Urinary bladder (tissue), 4 donors: ENCODE measurements around the gene SSTR3. TPM values are rescaled to one million over a fixed set of nuclear protein-coding genes. Genes with fewer than 3 reads are reported as not detected.
"Not testable (repeated sequence)": the region's sequence is repeated elsewhere in the genome, so short reads cannot be mapped to it uniquely, and the experiment has no call there.

Experiments
- DNase-seq: peaks from one replicate; pipeline ENCODE4 v3.0.0-alpha.2; 2015; ENCODE audit errors: extremely low spot score
- H3K27ac ChIP-seq: one replicate; pipeline ENCODE4 v1.5.1; 2013; ENCODE audit warnings: low read depth, mild to moderate bottlenecking, moderate library complexity
- H3K36me3 ChIP-seq: one replicate; pipeline ENCODE4 v1.6.1; 2013; ENCODE audit warnings: mild to moderate bottlenecking, moderate library complexity; ENCODE audit not compliant: insufficient read depth
- H3K4me1 ChIP-seq: one replicate; pipeline ENCODE4 v1.6.1; 2013; ENCODE audit warnings: mild to moderate bottlenecking, moderate library complexity; ENCODE audit not compliant: insufficient read depth
- H3K4me3 ChIP-seq: one replicate; pipeline ENCODE4 v1.5.1; 2013; ENCODE audit warnings: low read depth, low read length
- WGBS: extraction: QIAGEN DNeasy Blood & Tissue Kit; methylation state at CpG from one replicate; pipeline ENCODE4 v1.1.7; 2013; 5-methylcytosine and 5-hydroxymethylcytosine counted together
- polyA plus RNA-seq: library from polyadenylated mRNA; stranded (reverse); fragments of 200-250 nt; gene quantifications from one replicate; pipeline ENCODE4 v1.2.3, GENCODE V29; 2013
- total RNA-seq: library from RNA; depleted of rRNA; stranded (reverse); fragments of >200 nt; gene quantifications from one replicate; pipeline ENCODE4 v1.2.3, GENCODE V29; 2014
- donor health status: healthy with polysubstance abuse.
- donor health status: healthy.

SSTR3 gene
- total and polyA plus RNA-seq, 2 donors: not detected

- Histone ChIP-seq H3K36me3 (no peaks in the 10 kb centered on the region), H3K4me3 (no peak overlapping the region), H3K4me1 (no peaks in the 10 kb centered on the region), H3K27ac (no peak overlapping the region)
- 67% methylated on average over 20 of the region's 20 CpGs for WGBS
- no peak for DNase-seq
Measured at GRCh38 chr22:37237371-37238268, 25.3 kb upstream of the SSTR3 start.

- DNase-seq: no peak
- Histone ChIP-seq H3K4me1 (no peaks in the 10 kb centered on the region), H3K36me3 (no peaks in the 10 kb centered on the region), H3K27ac (no peak overlapping the region), H3K4me3 (no peak overlapping the region)
- WGBS: 95% methylated on average over 3 of the region's 3 CpGs
Measured at GRCh38 chr22:37235897-37236607, 23.8 kb upstream of the SSTR3 start.

GRCh38 chr22:37234736-37235711 lies 22.7 kb upstream of the SSTR3 start:
- Histone ChIP-seq H3K36me3 (no peaks in the 10 kb centered on the region), H3K4me3 (no peak overlapping the region), H3K4me1 (no peaks in the 10 kb centered on the region), H3K27ac (no peak overlapping the region)
- WGBS: 82% methylated on average over 16 of the region's 16 CpGs
- no peak for DNase-seq

- 56% methylated on average over 27 of the region's 27 CpGs for WGBS
- H3K4me1 ChIP-seq: no peaks in the 10 kb centered on the region
- no peaks in the 10 kb centered on the region for H3K36me3 ChIP-seq
- no peak overlapping the region for H3K4me3 ChIP-seq
- DNase-seq: no peak
- no peak overlapping the region for H3K27ac ChIP-seq
Measured at GRCh38 chr22:37233751-37234631, 21.7 kb upstream of the SSTR3 start.

- not testable (repeated sequence) for DNase-seq, H3K4me1 ChIP-seq
- WGBS: 87% methylated on average over 12 of the region's 12 CpGs
Measured at GRCh38 chr22:37233371-37233750, 21.1 kb upstream of the SSTR3 start.

GRCh38 chr22:37232140-37232998 lies 20.1 kb upstream of the SSTR3 start:
- no peak for DNase-seq
- WGBS: 81% methylated on average over 15 of the region's 15 CpGs

More at GRCh38 chr22:37233371-37233750, 21.1 kb upstream of the SSTR3 start:
- H3K36me3 ChIP-seq, H3K27ac ChIP-seq, H3K4me3 ChIP-seq: not testable (repeated sequence)

GRCh38 chr22:37231406-37232139 lies 19.3 kb upstream of the SSTR3 start:
- 81% methylated on average over 21 of the region's 21 CpGs for WGBS
- Histone ChIP-seq H3K27ac (no peak overlapping the region), H3K36me3 (no peaks in the 10 kb centered on the region), H3K4me3 (no peak overlapping the region), H3K4me1 (no peaks in the 10 kb centered on the region)
- no peak for DNase-seq

More at GRCh38 chr22:37232140-37232998, 20.1 kb upstream of the SSTR3 start:
- Histone ChIP-seq H3K4me1 (no peaks in the 10 kb centered on the region), H3K4me3 (no peak overlapping the region), H3K36me3 (no peaks in the 10 kb centered on the region), H3K27ac (no peak overlapping the region)

- DNase-seq: no peak
- H3K36me3 ChIP-seq: no peaks in the 10 kb centered on the region
- no peak overlapping the region for H3K4me3 ChIP-seq
- WGBS: 78% methylated on average over 14 of the region's 14 CpGs
- H3K27ac ChIP-seq: no peak overlapping the region
- no peaks in the 10 kb centered on the region for H3K4me1 ChIP-seq
Measured at GRCh38 chr22:37230673-37231405, 18.6 kb upstream of the SSTR3 start.

- 66% methylated on average over 8 of the region's 8 CpGs for WGBS
- Histone ChIP-seq H3K36me3 (no peaks in the 10 kb centered on the region), H3K4me3 (no peak overlapping the region), H3K4me1 (no peaks in the 10 kb centered on the region), H3K27ac (peak overlapping the region; percentile 15)
- no peak for DNase-seq
Measured at GRCh38 chr22:37229805-37230672, 17.8 kb upstream of the SSTR3 start.

GRCh38 chr22:37229012-37229804 lies 16.9 kb upstream of the SSTR3 start:
- Histone ChIP-seq H3K27ac (no peak overlapping the region), H3K4me1 (no peaks in the 10 kb centered on the region), H3K4me3 (no peak overlapping the region), H3K36me3 (no peaks in the 10 kb centered on the region)
- 68% methylated on average over 7 of the region's 7 CpGs for WGBS
- DNase-seq: no peak
